ENCODE results near the gene CCNL2.

The CCNL2 gene

DNA sequence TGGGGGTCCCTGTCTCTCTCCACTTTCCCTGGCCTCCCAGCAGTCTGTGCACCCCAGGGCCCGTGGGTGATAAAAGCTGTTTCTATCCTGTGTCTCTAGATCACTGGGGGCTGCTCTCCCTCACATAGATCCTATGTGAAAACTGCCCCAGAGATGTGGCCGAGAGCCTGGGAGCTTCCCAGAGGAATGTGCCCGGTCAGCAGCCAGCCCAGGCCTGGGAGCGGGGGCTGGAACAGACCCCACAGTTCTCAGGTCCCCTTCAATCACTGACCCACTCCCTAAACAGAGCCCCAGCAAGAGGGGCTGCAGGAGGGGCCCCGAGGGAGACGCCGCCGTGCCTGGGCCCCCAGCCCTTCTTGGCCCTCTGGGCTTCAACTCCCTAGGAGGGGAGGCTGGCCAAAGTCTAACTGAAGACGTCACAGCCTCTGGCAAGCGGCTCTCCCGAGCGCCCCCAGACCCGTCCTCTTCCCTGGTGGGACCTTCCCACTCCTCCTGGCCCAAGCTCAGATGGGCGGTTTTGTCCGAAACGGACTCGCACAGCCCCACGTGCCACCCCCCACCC, 41.2 kb downstream of the CCNL2 start:
- Histone ChIP-seq H3F3A (ENCODE audit: insufficient read depth, low read length) (no peaks in the 10 kb centered on the region), H3K4me3 (ENCODE audit: low read length) (no peak overlapping the region), H2AFZ (ENCODE audit: low read length) (no peak overlapping the region), H3K27ac (ENCODE audit: low read length) (no peak overlapping the region), H3K9me3 (replicated peaks; ENCODE audit: insufficient read depth, low read length) (no peaks in the 10 kb centered on the region), H3K36me3 (replicated peaks; ENCODE audit: insufficient read depth, low read length) (no peaks in the 10 kb centered on the region), H3K4me1 (ENCODE audit: low read length) (no peaks in the 10 kb centered on the region), H3K79me2 (ENCODE audit: low read length) (no peaks in the 10 kb centered on the region), H4K20me1 (ENCODE audit: insufficient read depth, low read length) (no peaks in the 10 kb centered on the region), H3K9ac (ENCODE audit: low read length) (no peak overlapping the region), H3K27me3 (replicated peaks; ENCODE audit: insufficient read depth, low read length) (peaks cover 62% of the 10 kb centered on the region), H3K4me2 (ENCODE audit: low read depth, low read length) (no peak overlapping the region), H3K9me2 (replicated peaks; ENCODE audit: insufficient read depth, low read length) (no peaks in the 10 kb centered on the region)
- TF ChIP-seq EZH2 (optimal IDR thresholded peaks at IDR 0.05; ENCODE audit: low read depth, low read length) (no peak), EZH2phosphoT487 (IDR thresholded peaks at IDR 0.05; ENCODE audit: low read length) (no peak)
- TF ChIP-seq, protein P1, sequence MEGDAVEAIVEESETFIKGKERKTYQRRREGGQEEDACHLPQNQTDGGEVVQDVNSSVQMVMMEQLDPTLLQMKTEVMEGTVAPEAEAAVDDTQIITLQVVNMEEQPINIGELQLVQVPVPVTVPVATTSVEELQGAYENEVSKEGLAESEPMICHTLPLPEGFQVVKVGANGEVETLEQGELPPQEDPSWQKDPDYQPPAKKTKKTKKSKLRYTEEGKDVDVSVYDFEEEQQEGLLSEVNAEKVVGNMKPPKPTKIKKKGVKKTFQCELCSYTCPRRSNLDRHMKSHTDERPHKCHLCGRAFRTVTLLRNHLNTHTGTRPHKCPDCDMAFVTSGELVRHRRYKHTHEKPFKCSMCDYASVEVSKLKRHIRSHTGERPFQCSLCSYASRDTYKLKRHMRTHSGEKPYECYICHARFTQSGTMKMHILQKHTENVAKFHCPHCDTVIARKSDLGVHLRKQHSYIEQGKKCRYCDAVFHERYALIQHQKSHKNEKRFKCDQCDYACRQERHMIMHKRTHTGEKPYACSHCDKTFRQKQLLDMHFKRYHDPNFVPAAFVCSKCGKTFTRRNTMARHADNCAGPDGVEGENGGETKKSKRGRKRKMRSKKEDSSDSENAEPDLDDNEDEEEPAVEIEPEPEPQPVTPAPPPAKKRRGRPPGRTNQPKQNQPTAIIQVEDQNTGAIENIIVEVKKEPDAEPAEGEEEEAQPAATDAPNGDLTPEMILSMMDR (IDR thresholded peaks at IDR 0.05; ENCODE audit: low read length): no peak
- no peak for DNase-seq

DNA sequence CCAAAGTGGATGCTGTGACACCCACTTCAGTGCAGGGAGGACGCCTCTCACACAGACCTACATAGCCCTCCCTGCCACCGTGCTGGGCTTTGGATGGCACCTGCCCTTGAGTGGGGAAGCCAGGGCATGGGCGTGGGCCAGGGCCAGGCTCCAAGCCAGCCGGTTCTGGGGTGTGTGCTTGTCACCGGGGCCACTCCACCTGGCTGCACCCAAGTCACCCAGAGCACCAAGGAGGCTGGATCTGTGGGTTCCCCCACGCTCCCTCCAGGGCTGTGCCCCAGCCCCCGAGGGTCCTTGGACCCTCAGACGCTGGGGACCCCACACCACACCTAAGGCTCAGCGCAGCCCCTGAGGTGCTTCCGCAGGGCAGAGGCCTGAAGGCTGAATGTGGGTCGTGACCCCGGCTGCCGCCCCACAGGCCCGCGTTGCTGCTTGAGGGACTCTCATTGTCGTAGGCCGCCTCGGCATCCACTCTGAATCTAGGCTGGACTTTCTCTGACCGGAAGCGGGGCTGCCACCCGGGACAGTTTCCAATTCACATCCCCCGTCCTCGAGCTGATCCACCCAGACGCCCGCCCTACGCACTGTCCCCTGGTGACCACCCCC, 42.2 kb downstream of the CCNL2 start:
- Histone ChIP-seq H3K27me3 (replicated peaks; ENCODE audit: insufficient read depth, low read length) (peaks cover 65% of the 10 kb centered on the region), H3K9me3 (replicated peaks; ENCODE audit: insufficient read depth, low read length) (no peaks in the 10 kb centered on the region), H4K20me1 (ENCODE audit: insufficient read depth, low read length) (no peaks in the 10 kb centered on the region), H3K4me3 (ENCODE audit: low read length) (no peak overlapping the region), H2AFZ (ENCODE audit: low read length) (no peak overlapping the region), H3K4me1 (ENCODE audit: low read length) (no peaks in the 10 kb centered on the region), H3K36me3 (replicated peaks; ENCODE audit: insufficient read depth, low read length) (no peaks in the 10 kb centered on the region), H3K4me2 (ENCODE audit: low read depth, low read length) (no peak overlapping the region), H3K27ac (ENCODE audit: low read length) (no peak overlapping the region), H3K9ac (ENCODE audit: low read length) (no peak overlapping the region), H3K79me2 (ENCODE audit: low read length) (no peaks in the 10 kb centered on the region), H3K9me2 (replicated peaks; ENCODE audit: insufficient read depth, low read length) (no peaks in the 10 kb centered on the region), H3F3A (ENCODE audit: insufficient read depth, low read length) (no peaks in the 10 kb centered on the region)
- TF ChIP-seq EZH2 (optimal IDR thresholded peaks at IDR 0.05; ENCODE audit: low read depth, low read length) (no peak), EZH2phosphoT487 (IDR thresholded peaks at IDR 0.05; ENCODE audit: low read length) (no peak)
- TF ChIP-seq, protein P1 (IDR thresholded peaks at IDR 0.05; ENCODE audit: low read length): no peak
- DNase-seq: no peak

DNA sequence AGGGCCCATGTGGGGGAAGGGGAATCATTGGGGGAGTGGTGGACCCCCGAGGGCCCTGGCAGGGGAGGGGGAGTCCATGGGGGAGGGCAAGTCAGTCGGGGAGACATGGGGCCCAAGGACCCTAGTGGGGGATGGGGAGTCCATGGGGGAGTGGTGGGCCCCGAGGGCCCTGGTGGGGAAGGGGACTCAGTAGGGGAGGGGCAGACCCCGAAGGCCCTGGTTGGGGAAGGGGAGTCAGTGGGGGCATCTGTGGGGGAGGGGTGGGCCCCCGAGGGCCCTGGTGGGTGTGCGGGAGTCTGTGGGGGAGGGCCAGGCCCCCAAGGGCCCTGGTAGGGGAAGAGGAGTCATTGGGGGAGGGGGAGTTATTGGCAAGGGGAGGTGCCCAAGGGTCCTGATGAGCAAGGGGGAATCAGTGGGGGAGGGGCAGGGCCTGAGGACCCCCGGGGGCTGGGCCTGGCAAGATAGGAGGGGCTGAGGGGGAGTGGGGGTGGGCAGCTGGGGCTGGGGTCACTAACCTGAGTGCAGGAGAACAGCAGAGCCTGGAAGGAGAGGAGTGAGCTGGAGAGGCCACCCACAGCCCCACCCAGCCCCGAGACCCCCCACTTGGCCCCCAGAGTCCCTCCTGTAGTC, 42.9 kb downstream of the CCNL2 start:
- Histone ChIP-seq H3K4me2 (ENCODE audit: low read depth, low read length) (no peak overlapping the region), H3F3A (ENCODE audit: insufficient read depth, low read length) (no peaks in the 10 kb centered on the region), H3K79me2 (ENCODE audit: low read length) (no peaks in the 10 kb centered on the region), H3K36me3 (replicated peaks; ENCODE audit: insufficient read depth, low read length) (no peaks in the 10 kb centered on the region), H2AFZ (ENCODE audit: low read length) (no peak overlapping the region), H3K4me3 (ENCODE audit: low read length) (no peak overlapping the region), H3K4me1 (ENCODE audit: low read length) (no peaks in the 10 kb centered on the region), H3K27ac (ENCODE audit: low read length) (no peak overlapping the region), H3K9me3 (replicated peaks; ENCODE audit: insufficient read depth, low read length) (no peaks in the 10 kb centered on the region), H3K27me3 (replicated peaks; ENCODE audit: insufficient read depth, low read length) (peaks cover 64% of the 10 kb centered on the region), H3K9ac (ENCODE audit: low read length) (no peak overlapping the region), H3K9me2 (replicated peaks; ENCODE audit: insufficient read depth, low read length) (no peaks in the 10 kb centered on the region), H4K20me1 (ENCODE audit: insufficient read depth, low read length) (no peaks in the 10 kb centered on the region)
- TF ChIP-seq, protein P1 (IDR thresholded peaks at IDR 0.05; ENCODE audit: low read length): no peak
- TF ChIP-seq EZH2phosphoT487 (IDR thresholded peaks at IDR 0.05; ENCODE audit: low read length): no peak
- no peak for TF ChIP-seq EZH2 (optimal IDR thresholded peaks at IDR 0.05; ENCODE audit: low read depth, low read length)
- no peak for DNase-seq
